Lower leg skin (tissue), 3 donors: ENCODE results near the gene GPR25.

Source experiments
- CTCF ChIP-seq, 3 donors: fragments of 450-650 bp; IDR thresholded peaks; one replicate each; pipeline ENCODE4 v1.5.1; 2016; ENCODE audit warnings: antibody characterized with exemption in 3 of 3, mild to moderate bottlenecking in 3 of 3, moderate library complexity in 2 of 3
- POLR2A ChIP-seq, 2 donors: fragments of 450-650 bp; IDR thresholded peaks; one replicate each; pipeline ENCODE4 v1.6.1; 2016 to 2017; ENCODE audit warnings: antibody characterized with exemption in 2 of 2, mild to moderate bottlenecking in 1 of 2, moderate library complexity in 1 of 2

DNA sequence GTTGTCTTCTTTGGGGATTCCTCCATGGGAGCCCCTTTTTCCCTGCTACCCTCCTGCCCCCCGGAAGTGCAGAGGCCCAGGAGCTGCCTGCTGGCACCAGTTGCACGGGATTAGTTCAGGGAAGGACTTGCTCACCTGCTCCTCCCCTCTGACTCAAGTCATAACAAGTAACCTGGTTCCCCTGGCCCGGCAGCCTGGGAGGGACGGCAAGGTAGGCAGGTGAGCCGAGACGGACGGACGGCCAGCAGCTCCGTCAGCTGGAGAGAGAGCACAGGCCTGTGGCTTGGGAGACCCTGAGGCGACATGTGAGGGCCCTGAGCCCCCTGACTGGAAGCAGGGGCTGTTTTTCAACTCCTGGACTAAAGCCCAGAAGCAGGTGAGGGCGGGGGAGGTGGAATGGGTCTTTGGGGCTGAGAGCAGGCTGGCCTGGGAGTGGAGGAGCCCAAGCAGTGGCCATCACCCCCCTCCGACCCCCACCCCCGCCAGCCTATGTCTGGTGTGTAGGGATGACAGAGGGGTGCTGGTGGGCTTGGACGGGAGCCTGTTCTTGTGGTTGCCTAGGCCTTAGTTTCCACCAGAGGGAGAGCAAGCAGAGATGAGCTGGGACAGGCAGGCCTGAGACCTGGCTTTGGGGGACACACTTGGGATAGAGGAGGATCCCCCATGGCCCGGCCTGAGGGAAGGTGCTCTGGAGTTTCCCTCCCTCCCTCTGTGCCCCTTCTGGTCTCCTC lies 22.1 kb downstream of the GPR25 start, which contains the start of gene INAVA:
- TF ChIP-seq CTCF (IDR thresholded peaks at IDR 0.05) (no peak), POLR2A (IDR thresholded peaks at IDR 0.05) (no peak)
